Measurements from ENCODE around the gene SLC51B.
"Not testable (repeated sequence)": the region's sequence is repeated elsewhere in the genome, so short reads cannot be mapped to it uniquely, and the experiment has no call there.

Gene SLC51B

GRCh38 chr15:65087411-65087810 lies 42.2 kb downstream of the SLC51B start:
- H3K27me3 ChIP-seq (replicated peaks; ENCODE audit: control insufficient read depth, insufficient read depth, low read length) = peaks cover 33% of the 10 kb centered on the region
- peaks cover 40% of the 10 kb centered on the region for H3K4me1 ChIP-seq (ENCODE audit: control insufficient read depth, insufficient read depth, low read length)
- no peaks in the 10 kb centered on the region for H3K9me3 ChIP-seq (ENCODE audit: control insufficient read depth, low read length)
- no peak for DNase-seq (ENCODE audit: low read depth)
- H3K9ac ChIP-seq (ENCODE audit: low read length) = no peak overlapping the region
- no peak overlapping the region for H3K4me3 ChIP-seq (ENCODE audit: low read length)
- H3K36me3 ChIP-seq (ENCODE audit: control insufficient read depth, insufficient read depth, low read length, severe bottlenecking) = no peaks in the 10 kb centered on the region

GRCh38 chr15:65087873-65088642 lies 42.9 kb downstream of the SLC51B start:
- DNase-seq (ENCODE audit: low read depth) = no peak
- H3K9ac ChIP-seq (ENCODE audit: low read length) = no peak overlapping the region
- H3K27me3 ChIP-seq (replicated peaks; ENCODE audit: control insufficient read depth, insufficient read depth, low read length) = peaks cover 29% of the 10 kb centered on the region
- H3K4me3 ChIP-seq (ENCODE audit: low read length) = no peak overlapping the region
- no peaks in the 10 kb centered on the region for H3K36me3 ChIP-seq (ENCODE audit: control insufficient read depth, insufficient read depth, low read length, severe bottlenecking)
- H3K4me1 ChIP-seq (ENCODE audit: control insufficient read depth, insufficient read depth, low read length) = peaks cover 43% of the 10 kb centered on the region
- no peaks in the 10 kb centered on the region for H3K9me3 ChIP-seq (ENCODE audit: control insufficient read depth, low read length)

- Histone ChIP-seq H3K9ac (ENCODE audit: low read length) (no peak overlapping the region), H3K36me3 (ENCODE audit: control insufficient read depth, insufficient read depth, low read length, severe bottlenecking) (no peaks in the 10 kb centered on the region), H3K4me1 (ENCODE audit: control insufficient read depth, insufficient read depth, low read length) (peaks cover 43% of the 10 kb centered on the region), H3K4me3 (ENCODE audit: low read length) (no peak overlapping the region), H3K27me3 (replicated peaks; ENCODE audit: control insufficient read depth, insufficient read depth, low read length) (peaks cover 24% of the 10 kb centered on the region), H3K9me3 (ENCODE audit: control insufficient read depth, low read length) (no peaks in the 10 kb centered on the region)
- no peak for DNase-seq (ENCODE audit: low read depth)
Measured at GRCh38 chr15:65088643-65089021, 43.4 kb downstream of the SLC51B start.

GRCh38 chr15:65089206-65089824 lies 44.1 kb downstream of the SLC51B start:
- Histone ChIP-seq H3K4me1 (ENCODE audit: control insufficient read depth, insufficient read depth, low read length) (peaks cover 43% of the 10 kb centered on the region), H3K4me3 (ENCODE audit: low read length) (no peak overlapping the region), H3K27me3 (replicated peaks; ENCODE audit: control insufficient read depth, insufficient read depth, low read length) (peaks cover 21% of the 10 kb centered on the region), H3K9me3 (ENCODE audit: control insufficient read depth, low read length) (no peaks in the 10 kb centered on the region), H3K9ac (ENCODE audit: low read length) (no peak overlapping the region), H3K36me3 (ENCODE audit: control insufficient read depth, insufficient read depth, low read length, severe bottlenecking) (no peaks in the 10 kb centered on the region)
- no peak for DNase-seq (ENCODE audit: low read depth)

GRCh38 chr15:65091946-65092770 lies 47.0 kb downstream of the SLC51B start:
- no peak overlapping the region for H3K4me3 ChIP-seq (ENCODE audit: low read length)
- H3K9me3 ChIP-seq (ENCODE audit: control insufficient read depth, low read length) = no peaks in the 10 kb centered on the region
- peak overlapping the region; percentile 0 for H3K9ac ChIP-seq (ENCODE audit: low read length)
- H3K27me3 ChIP-seq (replicated peaks; ENCODE audit: control insufficient read depth, insufficient read depth, low read length) = peaks cover under 1% of the 10 kb centered on the region
- peaks cover 34% of the 10 kb centered on the region for H3K4me1 ChIP-seq (ENCODE audit: control insufficient read depth, insufficient read depth, low read length)
- H3K36me3 ChIP-seq (ENCODE audit: control insufficient read depth, insufficient read depth, low read length, severe bottlenecking) = peaks cover 3% of the 10 kb centered on the region
- DNase-seq (ENCODE audit: low read depth) = no peak

- Histone ChIP-seq H3K9me3 (ENCODE audit: control insufficient read depth, low read length) (no peaks in the 10 kb centered on the region), H3K4me1 (ENCODE audit: control insufficient read depth, insufficient read depth, low read length) (peaks cover 34% of the 10 kb centered on the region), H3K9ac (ENCODE audit: low read length) (no peak overlapping the region), H3K27me3 (replicated peaks; ENCODE audit: control insufficient read depth, insufficient read depth, low read length) (no peaks in the 10 kb centered on the region), H3K4me3 (ENCODE audit: low read length) (no peak overlapping the region), H3K36me3 (ENCODE audit: control insufficient read depth, insufficient read depth, low read length, severe bottlenecking) (peaks cover 13% of the 10 kb centered on the region)
- no peak for DNase-seq (ENCODE audit: low read depth)
Measured at GRCh38 chr15:65092911-65093792, 48.0 kb downstream of the SLC51B start.

- H3K36me3 ChIP-seq (ENCODE audit: control insufficient read depth, insufficient read depth, low read length, severe bottlenecking) = peaks cover 19% of the 10 kb centered on the region
Measured at GRCh38 chr15:65093793-65094170, 48.6 kb downstream of the SLC51B start.

GRCh38 chr15:65094294-65094995 lies 49.3 kb downstream of the SLC51B start:
- no peak for DNase-seq (ENCODE audit: low read depth)
- Histone ChIP-seq H3K36me3 (ENCODE audit: control insufficient read depth, insufficient read depth, low read length, severe bottlenecking) (peaks cover 26% of the 10 kb centered on the region), H3K9ac (ENCODE audit: low read length) (no peak overlapping the region)

More at GRCh38 chr15:65093793-65094170, 48.6 kb downstream of the SLC51B start:
- not testable (repeated sequence) for H3K9ac ChIP-seq (ENCODE audit: low read length); DNase-seq (ENCODE audit: low read depth); H3K9me3 ChIP-seq (ENCODE audit: control insufficient read depth, low read length); H3K27me3 ChIP-seq (replicated peaks; ENCODE audit: control insufficient read depth, insufficient read depth, low read length); H3K4me3 ChIP-seq (ENCODE audit: low read length)
- H3K4me1 ChIP-seq (ENCODE audit: control insufficient read depth, insufficient read depth, low read length) = peaks cover 30% of the 10 kb centered on the region

GRCh38 chr15:65095011-65095746 lies 50.0 kb downstream of the SLC51B start:
- Histone ChIP-seq H3K9ac (ENCODE audit: low read length) (no peak overlapping the region), H3K4me1 (ENCODE audit: control insufficient read depth, insufficient read depth, low read length) (peaks cover 20% of the 10 kb centered on the region), H3K4me3 (ENCODE audit: low read length) (no peak overlapping the region), H3K36me3 (ENCODE audit: control insufficient read depth, insufficient read depth, low read length, severe bottlenecking) (peaks cover 32% of the 10 kb centered on the region), H3K27me3 (replicated peaks; ENCODE audit: control insufficient read depth, insufficient read depth, low read length) (no peaks in the 10 kb centered on the region), H3K9me3 (ENCODE audit: control insufficient read depth, low read length) (no peaks in the 10 kb centered on the region)
- no peak for DNase-seq (ENCODE audit: low read depth)

More at GRCh38 chr15:65094294-65094995, 49.3 kb downstream of the SLC51B start:
- no peaks in the 10 kb centered on the region for H3K9me3 ChIP-seq (ENCODE audit: control insufficient read depth, low read length)
- H3K4me3 ChIP-seq (ENCODE audit: low read length) = no peak overlapping the region
- peaks cover 24% of the 10 kb centered on the region for H3K4me1 ChIP-seq (ENCODE audit: control insufficient read depth, insufficient read depth, low read length)
- no peaks in the 10 kb centered on the region for H3K27me3 ChIP-seq (replicated peaks; ENCODE audit: control insufficient read depth, insufficient read depth, low read length)

GRCh38 chr15:65095747-65096104 lies 50.5 kb downstream of the SLC51B start:
- no peak overlapping the region for H3K9ac ChIP-seq (ENCODE audit: low read length)
- H3K36me3 ChIP-seq (ENCODE audit: control insufficient read depth, insufficient read depth, low read length, severe bottlenecking) = peaks cover 37% of the 10 kb centered on the region

More at GRCh38 chr15:65095747-65096104, 50.5 kb downstream of the SLC51B start:
- DNase-seq (ENCODE audit: low read depth) = no peak
- Histone ChIP-seq H3K4me1 (ENCODE audit: control insufficient read depth, insufficient read depth, low read length) (peaks cover 20% of the 10 kb centered on the region), H3K4me3 (ENCODE audit: low read length) (no peak overlapping the region), H3K27me3 (replicated peaks; ENCODE audit: control insufficient read depth, insufficient read depth, low read length) (no peaks in the 10 kb centered on the region), H3K9me3 (ENCODE audit: control insufficient read depth, low read length) (no peaks in the 10 kb centered on the region)

All from adipocyte (in vitro differentiated cells).